ENCODE results near the gene GALE.
"Not testable (repeated sequence)": the region's sequence is repeated elsewhere in the genome, so short reads cannot be mapped to it uniquely, and the experiment has no call there.

Gene GALE

GRCh38 chr1:23796466-23797271 lies 3.9 kb downstream of the GALE start:
- TF ChIP-seq EZH2phosphoT487 (IDR thresholded peaks at IDR 0.05; ENCODE audit: low read depth), result no peak
- TF ChIP-seq CTCF (IDR thresholded peaks at IDR 0.05; ENCODE audit: low read depth, low read length), result no peak

GRCh38 chr1:23795676-23796465 lies 4.7 kb downstream of the GALE start:
- Histone ChIP-seq H3K27me3 (ENCODE audit: low read depth, low read length) (no peaks in the 10 kb centered on the region), H3K36me3 (replicated peaks; ENCODE audit: low read depth, low read length) (no peaks in the 10 kb centered on the region), H3K4me1 (ENCODE audit: low read length) (peaks cover 8% of the 10 kb centered on the region; the same call in 1 of the 2 replicates), H3K4me3 (ENCODE audit: low read length) (no peak overlapping the region), H3K9me3 (ENCODE audit: insufficient read depth, low read length) (no peaks in the 10 kb centered on the region), H4K20me1 (ENCODE audit: insufficient read depth, low read length) (no peaks in the 10 kb centered on the region), H3K79me2 (ENCODE audit: low read length) (peaks cover 32% of the 10 kb centered on the region), H3K9ac (ENCODE audit: low read length) (no peak overlapping the region), H3K4me2 (ENCODE audit: low read length) (no peak overlapping the region), H2AFZ (ENCODE audit: low read depth, low read length) (no peak overlapping the region), H3K27ac (ENCODE audit: low read length) (no peak overlapping the region)
- no peak for TF ChIP-seq EZH2phosphoT487 (IDR thresholded peaks at IDR 0.05; ENCODE audit: low read depth)
- no peak for TF ChIP-seq CTCF (IDR thresholded peaks at IDR 0.05; ENCODE audit: low read depth, low read length)

More at GRCh38 chr1:23796466-23797271, 3.9 kb downstream of the GALE start:
- H3K36me3 ChIP-seq (replicated peaks; ENCODE audit: low read depth, low read length), result no peaks in the 10 kb centered on the region
- no peak overlapping the region for H2AFZ ChIP-seq (ENCODE audit: low read depth, low read length)
- no peak overlapping the region for H3K4me3 ChIP-seq (ENCODE audit: low read length)
- H3K27ac ChIP-seq (ENCODE audit: low read length), result no peak overlapping the region
- H3K4me1 ChIP-seq (ENCODE audit: low read length), result peaks cover 12% of the 10 kb centered on the region
- H3K27me3 ChIP-seq (ENCODE audit: low read depth, low read length), result no peaks in the 10 kb centered on the region
- H4K20me1 ChIP-seq (ENCODE audit: insufficient read depth, low read length), result no peaks in the 10 kb centered on the region
- no peak overlapping the region for H3K9ac ChIP-seq (ENCODE audit: low read length)
- H3K79me2 ChIP-seq (ENCODE audit: low read length), result peaks cover 24% of the 10 kb centered on the region
- no peak overlapping the region for H3K4me2 ChIP-seq (ENCODE audit: low read length)
- H3K9me3 ChIP-seq (ENCODE audit: insufficient read depth, low read length), result no peaks in the 10 kb centered on the region

GRCh38 chr1:23794732-23795182 lies 5.8 kb downstream of the GALE start:
- not testable (repeated sequence) for H4K20me1 ChIP-seq (ENCODE audit: insufficient read depth, low read length); H3K4me2 ChIP-seq (ENCODE audit: low read length); H2AFZ ChIP-seq (ENCODE audit: low read depth, low read length); H3K27ac ChIP-seq (ENCODE audit: low read length); H3K9ac ChIP-seq (ENCODE audit: low read length); H3K36me3 ChIP-seq (replicated peaks; ENCODE audit: low read depth, low read length); H3K4me3 ChIP-seq (ENCODE audit: low read length); H3K9me3 ChIP-seq (ENCODE audit: insufficient read depth, low read length); H3K27me3 ChIP-seq (ENCODE audit: low read depth, low read length)
- peaks cover 12% of the 10 kb centered on the region for H3K4me1 ChIP-seq (ENCODE audit: low read length)
- peaks cover 27% of the 10 kb centered on the region for H3K79me2 ChIP-seq (ENCODE audit: low read length)

GRCh38 chr1:23793861-23794731 lies 6.5 kb downstream of the GALE start:
- H3K4me3 ChIP-seq (ENCODE audit: low read length), result no peak overlapping the region
- no peak overlapping the region for H2AFZ ChIP-seq (ENCODE audit: low read depth, low read length)
- no peaks in the 10 kb centered on the region for H4K20me1 ChIP-seq (ENCODE audit: insufficient read depth, low read length)
- peaks cover 8% of the 10 kb centered on the region for H3K4me1 ChIP-seq (ENCODE audit: low read length)
- no peaks in the 10 kb centered on the region for H3K9me3 ChIP-seq (ENCODE audit: insufficient read depth, low read length)
- TF ChIP-seq CTCF (IDR thresholded peaks at IDR 0.05; ENCODE audit: low read depth, low read length), result no peak
- TF ChIP-seq EZH2phosphoT487 (IDR thresholded peaks at IDR 0.05; ENCODE audit: low read depth), result no peak
- peaks cover 24% of the 10 kb centered on the region for H3K79me2 ChIP-seq (ENCODE audit: low read length)
- no peaks in the 10 kb centered on the region for H3K27me3 ChIP-seq (ENCODE audit: low read depth, low read length)
- no peak overlapping the region for H3K4me2 ChIP-seq (ENCODE audit: low read length)
- no peaks in the 10 kb centered on the region for H3K36me3 ChIP-seq (replicated peaks; ENCODE audit: low read depth, low read length)
- no peak overlapping the region for H3K27ac ChIP-seq (ENCODE audit: low read length)
- no peak overlapping the region for H3K9ac ChIP-seq (ENCODE audit: low read length)

All from OCI-LY3 (cell line).